ENCODE data around the gene STPG2.

STPG2 gene

GRCh38 chr4:98093662-98094061, 49.6 kb downstream of the STPG2 start:
- no peak for DNase-seq (ENCODE audit: low read depth)

GRCh38 chr4:98092833-98093439, 50.3 kb downstream of the STPG2 start:
- DNase-seq (ENCODE audit: low read depth) = no peak

GRCh38 chr4:98081936-98082335, 61.3 kb downstream of the STPG2 start:
- no peak for DNase-seq (ENCODE audit: low read depth)

- no peak for DNase-seq (ENCODE audit: low read depth)
Measured at GRCh38 chr4:98068495-98068894, 74.8 kb downstream of the STPG2 start.

GRCh38 chr4:98055800-98056501, 87.3 kb downstream of the STPG2 start:
- DNase-seq (ENCODE audit: low read depth) = no peak

GRCh38 chr4:98046665-98047064, 96.6 kb downstream of the STPG2 start:
- no peak for DNase-seq (ENCODE audit: low read depth)

- DNase-seq (ENCODE audit: low read depth) = no peak
Measured at GRCh38 chr4:98030059-98030458, 113.2 kb downstream of the STPG2 start.

GRCh38 chr4:98027827-98028226, 115.4 kb downstream of the STPG2 start:
- no peak for DNase-seq (ENCODE audit: low read depth)

GRCh38 chr4:98026362-98026761, 116.9 kb downstream of the STPG2 start:
- DNase-seq (ENCODE audit: low read depth) = no peak

GRCh38 chr4:98006814-98007412, 136.4 kb downstream of the STPG2 start:
- DNase-seq (ENCODE audit: low read depth) = no peak

GRCh38 chr4:98006060-98006459, 137.2 kb downstream of the STPG2 start:
- no peak for DNase-seq (ENCODE audit: low read depth)

GRCh38 chr4:98000940-98001339, 142.3 kb downstream of the STPG2 start:
- DNase-seq (ENCODE audit: low read depth) = no peak

- no peak for DNase-seq (ENCODE audit: low read depth)
Measured at GRCh38 chr4:97998203-97998602, 145.1 kb downstream of the STPG2 start.

GRCh38 chr4:97994765-97995465, 148.4 kb downstream of the STPG2 start:
- no peak for DNase-seq (ENCODE audit: low read depth)

- DNase-seq (ENCODE audit: low read depth) = no peak
Measured at GRCh38 chr4:97990409-97990808, 152.9 kb downstream of the STPG2 start.

GRCh38 chr4:97987019-97987648, 156.1 kb downstream of the STPG2 start:
- DNase-seq (ENCODE audit: low read depth) = no peak

GRCh38 chr4:97984545-97985131, 158.6 kb downstream of the STPG2 start:
- DNase-seq (ENCODE audit: low read depth) = no peak

- no peak for DNase-seq (ENCODE audit: low read depth)
Measured at GRCh38 chr4:97978791-97979488, 164.3 kb downstream of the STPG2 start.

GRCh38 chr4:97953171-97953941, 189.9 kb downstream of the STPG2 start:
- DNase-seq (ENCODE audit: low read depth) = no peak

GRCh38 chr4:97952763-97953162, 190.5 kb downstream of the STPG2 start:
- no peak for DNase-seq (ENCODE audit: low read depth)

- no peak for DNase-seq (ENCODE audit: low read depth)
Measured at GRCh38 chr4:97950836-97951235, 192.4 kb downstream of the STPG2 start.
